GM19023 (cell line): ENCODE results near the gene BPIFB4.

ENCODE experiments used
- ATAC-seq: cut with Tn5 transposase; IDR thresholded peaks from one replicate; pipeline ENCODE4 v1.9.1; 2021; ENCODE audit warnings: mild to moderate bottlenecking, moderate library complexity; ENCODE audit not compliant: unreplicated experiment

The BPIFB4 gene

GRCh38 chr20:33061658-33062028, 17.8 kb upstream of the BPIFB4 start:
- ATAC-seq, result no peak

DNA sequence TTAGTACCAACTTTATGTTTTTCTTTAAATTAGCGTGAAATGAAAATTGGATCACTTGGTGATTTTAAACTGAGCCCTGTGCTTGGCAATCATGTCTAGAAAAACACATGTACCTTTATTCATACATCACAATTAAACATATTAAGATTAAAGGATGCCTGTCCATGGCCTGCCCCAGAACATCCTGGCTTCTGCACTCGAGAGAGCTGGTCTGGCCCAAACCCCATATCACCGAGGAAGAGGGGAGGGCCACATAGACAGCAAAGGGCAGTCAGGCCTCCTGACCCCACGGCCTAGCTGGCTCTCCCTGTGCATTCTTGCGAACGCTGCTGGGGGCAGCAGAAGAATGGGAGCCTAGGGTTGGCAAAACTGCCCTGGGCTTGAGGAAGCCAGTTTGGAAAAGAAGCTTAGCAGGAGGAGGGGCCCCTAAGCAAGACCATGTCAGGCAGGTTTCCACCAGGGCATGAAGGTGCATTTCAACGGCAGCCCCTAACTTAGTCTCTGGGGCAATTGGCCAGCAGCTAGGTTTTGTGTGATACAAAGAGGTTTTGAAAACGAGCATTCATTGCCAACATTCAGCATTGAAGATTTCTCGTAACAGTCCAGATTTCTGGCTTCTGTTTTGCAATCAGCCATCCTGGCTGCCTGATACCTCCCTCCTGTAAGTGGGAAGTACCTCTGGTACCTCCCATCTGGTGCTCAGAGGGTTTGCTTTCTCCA, 17.2 kb upstream of the BPIFB4 start:
- ATAC-seq, result no peak

- no peak for ATAC-seq
Measured at GRCh38 chr20:33062825-33063149, 16.7 kb upstream of the BPIFB4 start.

DNA sequence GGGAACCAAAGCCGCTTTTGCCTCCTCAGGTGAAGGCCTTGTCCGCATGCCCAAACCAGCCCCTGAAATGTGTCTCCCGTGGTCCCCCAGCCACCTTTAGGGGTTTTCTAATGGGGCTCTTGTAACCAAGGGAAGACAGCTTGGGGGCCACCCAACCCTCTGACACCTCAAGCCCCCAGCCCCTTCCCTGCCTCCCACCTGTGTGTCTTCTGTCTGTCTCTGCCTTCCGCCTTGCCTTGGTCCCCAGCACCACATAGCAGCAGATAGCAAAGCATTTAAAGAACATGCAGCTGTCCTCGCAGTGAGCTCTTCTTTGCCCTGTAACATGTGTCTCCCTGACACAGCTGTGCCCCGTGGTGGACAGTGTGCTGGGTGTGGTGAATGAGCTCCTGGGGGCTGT, 16.2 kb upstream of the BPIFB4 start:
- no peak for ATAC-seq

- no peak for ATAC-seq
Measured at GRCh38 chr20:33064572-33065287, 14.7 kb upstream of the BPIFB4 start.

- ATAC-seq, result no peak
Measured at GRCh38 chr20:33065785-33066184, 13.7 kb upstream of the BPIFB4 start.

GRCh38 chr20:33067806-33068205, 11.6 kb upstream of the BPIFB4 start:
- ATAC-seq, result no peak

DNA sequence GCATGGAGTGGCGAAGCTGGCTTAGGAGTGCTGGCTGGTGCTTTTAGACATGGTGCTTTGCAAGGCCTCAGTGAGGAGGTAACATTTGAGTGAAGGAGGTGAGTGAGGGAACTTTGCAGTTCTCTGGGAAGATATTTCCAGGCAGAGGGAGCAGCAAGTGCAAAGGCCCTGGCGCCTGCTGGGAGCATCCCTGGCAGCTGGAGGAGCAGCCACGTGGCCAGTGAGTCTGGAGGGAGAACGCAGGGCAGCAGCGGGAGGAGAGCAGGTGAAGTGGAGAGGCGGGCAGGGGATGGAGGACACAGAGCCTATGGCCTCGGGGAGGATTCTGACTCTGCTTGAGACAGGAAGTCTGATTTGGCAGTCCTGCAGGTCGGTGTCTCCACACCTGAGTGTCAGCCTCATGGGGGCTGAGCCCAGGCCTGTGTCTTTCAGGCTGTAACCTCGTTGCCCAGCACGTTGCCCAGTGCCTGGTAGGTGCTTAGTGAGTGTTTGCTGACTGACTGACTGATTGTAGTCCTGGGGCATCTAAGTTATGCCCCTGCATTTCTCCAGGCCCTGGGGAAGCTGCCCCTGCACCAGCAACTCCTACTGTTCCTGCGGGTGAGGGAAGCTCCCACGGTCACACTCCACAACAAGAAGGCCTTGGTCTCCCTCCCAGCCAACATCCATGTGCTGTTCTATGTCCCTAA, 11.0 kb upstream of the BPIFB4 start:
- no peak for ATAC-seq

GRCh38 chr20:33069673-33070072, 9.8 kb upstream of the BPIFB4 start:
- ATAC-seq, result no peak

GRCh38 chr20:33070111-33071053, 9.1 kb upstream of the BPIFB4 start:
- no peak for ATAC-seq

DNA sequence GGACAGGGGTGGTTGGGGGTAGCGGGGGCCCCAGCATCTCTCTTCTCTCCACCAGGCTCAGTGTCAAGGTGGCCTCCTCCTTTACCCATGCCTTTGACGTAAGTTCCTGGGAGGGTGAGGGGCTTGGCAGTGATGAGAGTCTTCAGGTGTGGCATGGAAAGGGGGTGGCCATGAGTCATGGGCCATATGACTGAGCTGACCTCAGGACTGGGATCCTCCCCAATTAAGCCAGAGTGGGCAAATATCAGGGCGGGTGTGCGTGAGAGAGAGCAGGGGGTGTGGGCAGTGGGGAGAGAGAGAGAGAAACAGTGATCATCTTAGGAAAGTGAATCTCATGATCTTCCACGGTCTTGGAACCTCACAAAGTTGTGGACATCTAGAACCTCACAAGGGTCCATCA, 8.2 kb upstream of the BPIFB4 start:
- no peak for ATAC-seq

GRCh38 chr20:33072362-33072761, 7.1 kb upstream of the BPIFB4 start:
- ATAC-seq, result no peak

- no peak for ATAC-seq
Measured at GRCh38 chr20:33072813-33073212, 6.6 kb upstream of the BPIFB4 start.

DNA sequence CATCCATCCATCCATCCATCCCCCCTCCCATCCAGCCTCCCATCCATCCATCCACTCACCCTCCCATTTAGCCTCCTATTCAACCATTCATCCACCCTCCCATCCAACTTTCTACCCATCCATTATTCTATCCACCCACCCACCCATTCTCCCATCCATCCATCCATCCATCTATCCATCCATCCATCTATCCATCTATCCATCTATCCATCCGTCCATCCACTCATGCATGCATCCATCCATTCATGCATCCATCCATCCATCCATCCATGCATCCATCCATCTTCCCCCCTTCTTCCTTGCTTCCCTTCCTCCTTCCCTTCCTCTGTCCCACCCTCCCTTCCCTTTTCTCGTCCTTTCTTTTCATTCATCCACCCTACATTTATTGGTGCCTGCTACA, 4.8 kb upstream of the BPIFB4 start:
- no peak for ATAC-seq

- no peak for ATAC-seq
Measured at GRCh38 chr20:33075281-33075680, 4.2 kb upstream of the BPIFB4 start.

DNA sequence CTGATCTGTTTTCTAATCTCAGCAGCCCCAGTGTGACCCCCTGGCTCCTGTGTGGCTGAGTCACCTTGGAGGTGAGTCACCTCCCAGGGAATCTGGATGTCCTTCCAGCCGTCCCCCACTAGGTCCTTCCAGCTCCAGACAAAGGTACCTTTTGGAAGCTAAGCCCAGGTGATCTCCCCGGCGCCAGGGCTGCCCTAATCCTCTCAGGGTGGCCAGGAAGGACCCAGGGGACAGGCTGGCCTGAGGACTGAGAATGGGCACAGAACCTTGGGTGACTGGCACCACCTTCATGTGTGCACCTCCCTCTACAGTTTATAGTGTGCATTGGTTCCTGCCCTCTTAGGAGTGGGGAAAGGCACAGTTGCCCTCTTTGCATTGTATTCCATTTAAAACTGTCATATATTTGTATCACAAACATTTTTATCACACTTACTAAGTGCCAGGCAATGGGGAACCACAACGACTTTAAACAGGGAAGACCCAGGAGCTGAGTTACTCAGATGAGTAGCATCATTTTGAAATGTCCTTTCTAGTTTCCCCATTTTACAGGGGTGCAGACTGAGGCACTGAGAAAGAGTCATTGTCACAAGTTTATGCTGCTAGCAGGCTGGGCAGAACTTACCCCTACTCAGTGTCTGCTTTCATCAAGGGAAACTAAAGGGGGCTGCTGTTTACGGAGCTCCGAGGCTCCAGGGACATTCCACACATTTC, 2.6 kb upstream of the BPIFB4 start:
- ATAC-seq, result no peak

GRCh38 chr20:33081411-33082154, 2.1 kb downstream of the BPIFB4 start:
- ATAC-seq, result no peak

GRCh38 chr20:33082546-33082945, 3.1 kb downstream of the BPIFB4 start:
- ATAC-seq, result no peak

DNA sequence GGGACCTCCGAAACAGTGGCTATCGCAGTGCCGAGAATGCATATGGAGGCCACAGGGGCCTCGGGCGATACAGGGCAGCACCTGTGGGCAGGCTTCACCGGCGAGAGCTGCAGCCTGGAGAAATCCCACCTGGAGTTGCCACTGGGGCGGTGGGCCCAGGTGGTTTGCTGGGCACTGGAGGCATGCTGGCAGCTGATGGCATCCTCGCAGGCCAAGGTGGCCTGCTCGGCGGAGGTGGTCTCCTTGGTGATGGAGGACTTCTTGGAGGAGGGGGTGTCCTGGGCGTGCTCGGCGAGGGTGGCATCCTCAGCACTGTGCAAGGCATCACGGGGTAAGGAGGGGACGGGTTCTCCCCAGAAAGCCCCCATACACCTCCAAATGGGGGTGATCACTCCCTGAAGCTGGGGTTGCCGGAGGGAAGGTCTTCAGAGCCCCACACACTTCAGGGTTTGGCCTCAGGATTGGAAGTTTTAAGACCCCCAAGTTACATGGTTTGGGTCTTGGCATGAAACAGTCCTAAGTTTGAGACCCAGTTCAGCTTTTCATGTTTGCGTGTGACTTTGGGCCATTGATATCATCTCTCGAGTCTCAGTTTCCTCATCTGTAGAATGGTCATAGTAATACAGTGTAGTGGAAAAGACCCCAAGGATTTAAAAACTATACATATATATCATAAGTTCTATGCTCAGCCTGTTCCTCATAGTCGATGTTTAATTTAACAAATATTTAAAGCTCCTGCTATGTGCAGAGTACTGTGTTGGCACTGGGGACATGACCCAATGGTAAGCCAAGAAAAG, 4.3 kb downstream of the BPIFB4 start:
- no peak for ATAC-seq
